Epidermal melanocyte (primary cell): ENCODE results near the gene RPL19.
A peak's percentile ranks its signal among the peaks of the same experiment; 100 is the strongest.
"Not testable (repeated sequence)": the region's sequence is repeated elsewhere in the genome, so short reads cannot be mapped to it uniquely, and the experiment has no call there.

Source experiments
- DNase-seq: peaks from one replicate; pipeline ENCODE4 v3.0.0; 2011; ENCODE audit warnings: low spot score; ENCODE audit not compliant: insufficient read length

RPL19 gene

GRCh38 chr17:39200070-39200879, at the start of gene RPL19:
TSS of gene RPL19 (plus strand) at chr17:39200283. CDS start at chr17:39200345, 62 bp downstream.
- DNase-seq, result peak; percentile 88

GRCh38 chr17:39150795-39151149, 49.3 kb upstream of the RPL19 start:
- DNase-seq, result no peak

GRCh38 chr17:39151150-39151942, 48.7 kb upstream of the RPL19 start, which contains the start of gene PLXDC1:
TSS of gene PLXDC1 (minus strand) at chr17:39151637. CDS start at chr17:39151437, 200 bp downstream.
- no peak for DNase-seq

- DNase-seq, result no peak
These were observed 47.9 kb upstream of the RPL19 start for GRCh38 chr17:39151943-39152818.

GRCh38 chr17:39153599-39154051, 46.5 kb upstream of the RPL19 start:
- peak; percentile 88 for DNase-seq

- no peak for DNase-seq
These were observed 44.4 kb upstream of the RPL19 start for GRCh38 chr17:39155654-39156053.

- no peak for DNase-seq
These were observed 43.6 kb upstream of the RPL19 start for GRCh38 chr17:39156491-39156890.

GRCh38 chr17:39158623-39159022, 41.5 kb upstream of the RPL19 start:
- DNase-seq, result no peak

GRCh38 chr17:39161962-39162361, 38.1 kb upstream of the RPL19 start:
- no peak for DNase-seq

GRCh38 chr17:39164675-39165143, 35.4 kb upstream of the RPL19 start:
- peak; percentile 94 for DNase-seq

GRCh38 chr17:39165178-39165840, 34.8 kb upstream of the RPL19 start:
- DNase-seq, result no peak

- DNase-seq, result no peak
These were observed 34.2 kb upstream of the RPL19 start, which contains the start of gene ARL5C for GRCh38 chr17:39165841-39166349. TSS of gene ARL5C (minus strand) at chr17:39166161. CDS start at chr17:39165760, 401 bp downstream.

GRCh38 chr17:39166437-39167335, 33.4 kb upstream of the RPL19 start:
- DNase-seq, result no peak

GRCh38 chr17:39167476-39167875, 32.6 kb upstream of the RPL19 start:
- no peak for DNase-seq

- not testable (repeated sequence) for DNase-seq
These were observed 31.6 kb upstream of the RPL19 start for GRCh38 chr17:39168503-39168902.

- DNase-seq, result no peak
These were observed 31.0 kb upstream of the RPL19 start for GRCh38 chr17:39169101-39169500.

GRCh38 chr17:39169518-39169917, 30.6 kb upstream of the RPL19 start:
- no peak for DNase-seq

- no peak for DNase-seq
These were observed 30.0 kb upstream of the RPL19 start for GRCh38 chr17:39170109-39170508.

GRCh38 chr17:39170558-39170957, 29.5 kb upstream of the RPL19 start:
- no peak for DNase-seq
